ENCODE measurements around the gene WDFY2.

GRCh38 chr13:51600703-51601102, 16.4 kb downstream of the WDFY2 start:
- TF ChIP-seq, protein P1, sequence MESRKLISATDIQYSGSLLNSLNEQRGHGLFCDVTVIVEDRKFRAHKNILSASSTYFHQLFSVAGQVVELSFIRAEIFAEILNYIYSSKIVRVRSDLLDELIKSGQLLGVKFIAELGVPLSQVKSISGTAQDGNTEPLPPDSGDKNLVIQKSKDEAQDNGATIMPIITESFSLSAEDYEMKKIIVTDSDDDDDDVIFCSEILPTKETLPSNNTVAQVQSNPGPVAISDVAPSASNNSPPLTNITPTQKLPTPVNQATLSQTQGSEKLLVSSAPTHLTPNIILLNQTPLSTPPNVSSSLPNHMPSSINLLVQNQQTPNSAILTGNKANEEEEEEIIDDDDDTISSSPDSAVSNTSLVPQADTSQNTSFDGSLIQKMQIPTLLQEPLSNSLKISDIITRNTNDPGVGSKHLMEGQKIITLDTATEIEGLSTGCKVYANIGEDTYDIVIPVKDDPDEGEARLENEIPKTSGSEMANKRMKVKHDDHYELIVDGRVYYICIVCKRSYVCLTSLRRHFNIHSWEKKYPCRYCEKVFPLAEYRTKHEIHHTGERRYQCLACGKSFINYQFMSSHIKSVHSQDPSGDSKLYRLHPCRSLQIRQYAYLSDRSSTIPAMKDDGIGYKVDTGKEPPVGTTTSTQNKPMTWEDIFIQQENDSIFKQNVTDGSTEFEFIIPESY (CRISPR knock-in tag; IDR thresholded peaks at IDR 0.05), result no peak
- peak; percentile 37 for TF ChIP-seq RBM22 (optimal IDR thresholded peaks at IDR 0.05; ENCODE audit: low read length)
- TF ChIP-seq IRF9 (CRISPR knock-in tag; IDR thresholded peaks at IDR 0.05; ENCODE audit: borderline replicate concordance), result no peak
- TF ChIP-seq GATAD2A (CRISPR knock-in tag; IDR thresholded peaks at IDR 0.05), result no peak
- TF ChIP-seq, protein P2, sequence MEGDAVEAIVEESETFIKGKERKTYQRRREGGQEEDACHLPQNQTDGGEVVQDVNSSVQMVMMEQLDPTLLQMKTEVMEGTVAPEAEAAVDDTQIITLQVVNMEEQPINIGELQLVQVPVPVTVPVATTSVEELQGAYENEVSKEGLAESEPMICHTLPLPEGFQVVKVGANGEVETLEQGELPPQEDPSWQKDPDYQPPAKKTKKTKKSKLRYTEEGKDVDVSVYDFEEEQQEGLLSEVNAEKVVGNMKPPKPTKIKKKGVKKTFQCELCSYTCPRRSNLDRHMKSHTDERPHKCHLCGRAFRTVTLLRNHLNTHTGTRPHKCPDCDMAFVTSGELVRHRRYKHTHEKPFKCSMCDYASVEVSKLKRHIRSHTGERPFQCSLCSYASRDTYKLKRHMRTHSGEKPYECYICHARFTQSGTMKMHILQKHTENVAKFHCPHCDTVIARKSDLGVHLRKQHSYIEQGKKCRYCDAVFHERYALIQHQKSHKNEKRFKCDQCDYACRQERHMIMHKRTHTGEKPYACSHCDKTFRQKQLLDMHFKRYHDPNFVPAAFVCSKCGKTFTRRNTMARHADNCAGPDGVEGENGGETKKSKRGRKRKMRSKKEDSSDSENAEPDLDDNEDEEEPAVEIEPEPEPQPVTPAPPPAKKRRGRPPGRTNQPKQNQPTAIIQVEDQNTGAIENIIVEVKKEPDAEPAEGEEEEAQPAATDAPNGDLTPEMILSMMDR (CRISPR knock-in tag; IDR thresholded peaks at IDR 0.05), result no peak
- TF ChIP-seq ZNF274 (CRISPR knock-in tag; IDR thresholded peaks at IDR 0.05), result no peak
- TF ChIP-seq JUN (CRISPR knock-in tag; IDR thresholded peaks at IDR 0.05), result no peak
- TF ChIP-seq ZFP37 (CRISPR knock-in tag; IDR thresholded peaks at IDR 0.05; ENCODE audit: borderline replicate concordance), result no peak
- no peak for TF ChIP-seq ZSCAN20 (CRISPR knock-in tag; IDR thresholded peaks at IDR 0.05; ENCODE audit: borderline replicate concordance)
- TF ChIP-seq ZBTB26 (CRISPR knock-in tag; IDR thresholded peaks at IDR 0.05; ENCODE audit: borderline replicate concordance), result no peak
- TF ChIP-seq MEIS2 (CRISPR knock-in tag; IDR thresholded peaks at IDR 0.05), result no peak
- no peak for TF ChIP-seq THAP9 (CRISPR knock-in tag; IDR thresholded peaks at IDR 0.05; ENCODE audit: borderline replicate concordance)
- no peak for TF ChIP-seq SMYD3 (CRISPR knock-in tag; IDR thresholded peaks at IDR 0.05)

Measured in HepG2 (cell line).